OCI-M1 (cell line): Measurements from ENCODE around the gene EIF2S1.
"Not testable (repeated sequence)": the region's sequence is repeated elsewhere in the genome, so short reads cannot be mapped to it uniquely, and the experiment has no call there.

ENCODE experiments used
- DNase-seq: peaks from one replicate; lab custom pipeline; 2025; lab: John Stamatoyannopoulos, UW

EIF2S1 gene

DNA sequence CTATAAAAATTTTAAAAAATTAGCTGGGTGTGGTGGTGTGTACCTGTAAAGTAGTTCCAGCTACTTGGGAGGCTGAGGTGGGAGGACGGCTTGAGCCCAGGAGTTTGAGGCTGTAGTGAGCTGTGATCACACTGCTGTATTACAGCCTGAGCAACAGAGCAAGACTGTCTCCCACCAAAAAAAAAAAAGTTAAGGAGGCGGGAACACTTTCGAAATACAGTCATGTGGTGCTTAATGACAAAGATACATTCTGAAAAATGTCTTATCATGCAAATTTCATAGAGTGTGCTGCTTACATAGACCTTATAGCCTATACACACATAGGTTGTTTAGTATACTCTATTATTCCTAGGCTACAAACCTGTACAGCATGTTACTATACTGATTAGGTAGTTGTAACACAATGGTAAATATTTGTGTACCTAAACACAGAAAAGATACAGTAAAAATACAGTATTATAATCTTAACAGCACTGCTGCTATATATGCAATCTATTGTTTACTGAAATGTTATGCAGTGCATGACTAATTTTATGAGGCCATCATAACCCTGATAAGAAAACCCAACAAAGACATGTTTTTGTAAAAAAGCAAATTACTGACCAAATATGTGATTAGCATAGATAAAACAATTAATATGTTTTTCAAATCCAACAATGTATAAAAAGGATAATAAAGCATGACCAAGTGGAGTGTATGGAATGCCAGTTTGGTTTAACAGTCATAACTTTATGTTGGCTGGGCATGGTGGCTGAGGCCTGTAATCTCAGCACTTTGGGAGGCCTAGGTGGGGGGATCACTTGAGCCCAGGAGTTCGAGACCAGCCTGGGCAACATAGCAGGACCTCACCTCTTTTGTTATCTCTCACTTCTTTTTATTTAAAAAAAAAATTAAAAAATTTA lies 11.4 kb downstream of the EIF2S1 start:
- DNase-seq: no peak

DNA sequence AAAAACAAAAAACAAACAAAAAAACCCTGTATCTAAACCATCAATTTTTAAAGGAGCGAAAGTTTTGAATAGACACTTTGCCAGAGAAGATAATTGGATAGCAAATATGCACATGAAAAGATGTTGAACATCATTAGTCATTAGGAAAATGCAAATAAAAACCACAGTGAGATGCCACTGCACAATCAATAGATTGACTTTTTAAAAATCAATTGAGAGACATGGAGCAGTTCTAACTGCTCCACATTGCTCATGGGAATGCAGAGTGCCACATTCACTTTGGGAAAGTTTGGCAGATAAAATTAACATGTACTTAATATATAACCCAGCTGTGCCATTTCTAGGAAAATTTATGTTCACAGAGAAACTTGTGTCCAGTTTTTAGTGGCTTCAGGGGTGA lies 12.7 kb downstream of the EIF2S1 start:
- DNase-seq: no peak

DNA sequence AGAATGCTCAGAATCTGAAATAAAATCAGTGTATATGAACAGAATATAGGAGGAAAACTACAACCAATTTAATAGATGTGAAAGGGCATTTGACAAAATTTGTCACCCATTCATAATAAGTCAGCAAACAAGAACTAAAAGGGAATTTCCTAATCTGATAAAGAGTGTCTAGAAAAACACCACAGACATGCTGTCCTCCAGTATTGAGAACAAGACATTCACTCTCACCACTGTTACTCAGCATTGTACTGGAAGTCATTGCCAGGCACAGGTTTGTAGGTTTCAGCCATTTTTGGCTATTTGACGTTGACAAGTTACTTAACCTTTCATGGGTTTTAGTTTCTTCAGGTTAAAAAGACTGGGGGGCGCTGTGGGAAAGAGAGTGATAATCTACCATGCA lies 13.2 kb downstream of the EIF2S1 start:
- peak; percentile 1 for DNase-seq

DNA sequence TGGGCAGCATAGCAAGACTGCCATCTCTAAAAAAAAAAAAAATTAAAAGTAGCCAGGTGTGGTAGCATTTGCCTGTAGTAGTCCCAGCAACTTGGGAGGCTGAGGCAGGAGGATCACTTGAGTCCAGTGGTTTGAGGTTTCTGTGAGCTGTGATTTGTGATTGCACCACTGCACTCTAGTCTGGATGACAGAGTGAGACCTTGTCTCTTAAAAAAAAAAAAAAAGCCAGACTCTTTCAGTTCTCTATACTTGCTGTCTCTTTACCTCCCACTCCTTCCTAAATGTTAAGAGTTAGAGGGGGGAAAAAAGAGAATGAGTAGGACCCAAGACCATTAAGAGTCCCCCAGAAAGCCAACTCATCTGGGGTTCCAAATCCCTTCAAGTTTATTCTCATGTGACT lies 17.8 kb downstream of the EIF2S1 start:
- peak; percentile 1 for DNase-seq

DNA sequence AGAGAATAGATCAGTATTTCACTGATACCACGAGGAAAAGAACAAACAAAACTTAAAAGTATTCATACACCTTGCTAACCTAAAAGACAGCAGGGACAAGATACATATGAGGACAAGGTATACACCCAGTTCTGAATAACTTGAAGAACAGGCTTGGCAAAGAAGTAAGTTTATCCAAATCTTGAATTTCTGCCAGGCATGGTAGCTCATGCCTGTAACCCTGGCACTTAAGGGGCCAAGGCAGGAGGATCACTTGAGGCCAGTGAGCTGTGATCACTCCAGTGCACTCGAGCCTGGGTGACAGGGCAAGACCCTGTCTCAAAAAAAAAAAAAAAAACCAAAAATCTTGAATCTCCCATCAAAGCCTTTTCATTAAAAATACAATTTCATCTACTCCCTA lies 25.0 kb downstream of the EIF2S1 start:
- no peak for DNase-seq

DNA sequence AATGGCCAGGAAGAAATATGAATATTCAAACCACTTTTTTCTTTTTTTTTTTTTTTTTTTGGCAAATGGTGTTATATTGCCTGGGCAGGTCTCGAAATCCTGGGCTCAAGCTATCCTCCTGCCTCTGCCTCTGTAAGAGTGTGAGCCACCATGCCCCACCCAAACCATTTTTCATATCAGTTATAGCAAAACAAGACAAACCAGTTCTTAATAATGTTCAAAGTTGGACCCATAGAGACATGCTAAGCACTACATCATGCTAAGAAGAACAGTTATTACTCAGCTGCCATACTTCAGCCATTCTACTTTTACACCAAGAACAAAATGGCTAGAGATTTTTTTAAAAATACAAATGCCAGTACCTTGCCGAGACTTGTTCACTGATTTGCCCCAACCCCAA lies 25.5 kb downstream of the EIF2S1 start:
- no peak for DNase-seq

DNA sequence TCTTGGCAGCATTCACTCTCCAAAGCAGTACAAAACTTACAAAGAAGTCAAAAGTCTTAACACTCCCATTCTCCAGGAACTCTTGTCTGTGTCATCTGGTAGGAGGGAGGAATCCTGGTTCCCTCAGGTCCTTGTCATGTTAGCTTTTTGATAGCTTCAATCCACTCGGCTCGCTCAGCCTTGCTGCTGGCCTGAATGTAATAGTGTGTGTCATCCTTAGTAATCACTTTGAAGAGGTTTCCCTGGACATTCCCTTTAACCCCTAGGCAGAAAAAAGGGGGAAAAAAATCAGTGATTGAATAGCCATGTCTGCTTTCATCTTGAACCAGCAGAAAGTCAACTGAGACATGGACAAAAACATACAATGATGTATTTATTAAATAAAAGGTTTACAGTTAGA lies 27.1 kb downstream of the EIF2S1 start:
- DNase-seq: no peak

DNA sequence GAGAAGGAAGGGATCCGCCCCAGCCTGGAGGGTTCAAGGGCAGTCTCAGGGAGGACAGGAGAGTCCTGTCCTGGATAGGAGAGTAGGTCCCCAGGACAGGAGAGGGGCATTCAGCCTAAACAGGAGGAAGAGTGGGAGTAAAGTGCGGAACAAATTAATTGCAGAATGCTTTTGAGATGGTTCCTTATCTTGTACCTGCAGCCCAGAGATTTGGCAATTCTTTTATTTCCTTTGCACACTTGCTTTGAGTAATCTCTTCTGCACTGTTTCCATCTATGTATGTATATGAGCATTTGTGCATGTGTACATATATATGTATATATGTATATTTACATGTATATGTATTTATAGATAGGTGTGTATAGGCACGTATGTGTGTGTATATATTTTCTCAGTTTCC lies 29.1 kb downstream of the EIF2S1 start:
- DNase-seq: peak; percentile 1

DNA sequence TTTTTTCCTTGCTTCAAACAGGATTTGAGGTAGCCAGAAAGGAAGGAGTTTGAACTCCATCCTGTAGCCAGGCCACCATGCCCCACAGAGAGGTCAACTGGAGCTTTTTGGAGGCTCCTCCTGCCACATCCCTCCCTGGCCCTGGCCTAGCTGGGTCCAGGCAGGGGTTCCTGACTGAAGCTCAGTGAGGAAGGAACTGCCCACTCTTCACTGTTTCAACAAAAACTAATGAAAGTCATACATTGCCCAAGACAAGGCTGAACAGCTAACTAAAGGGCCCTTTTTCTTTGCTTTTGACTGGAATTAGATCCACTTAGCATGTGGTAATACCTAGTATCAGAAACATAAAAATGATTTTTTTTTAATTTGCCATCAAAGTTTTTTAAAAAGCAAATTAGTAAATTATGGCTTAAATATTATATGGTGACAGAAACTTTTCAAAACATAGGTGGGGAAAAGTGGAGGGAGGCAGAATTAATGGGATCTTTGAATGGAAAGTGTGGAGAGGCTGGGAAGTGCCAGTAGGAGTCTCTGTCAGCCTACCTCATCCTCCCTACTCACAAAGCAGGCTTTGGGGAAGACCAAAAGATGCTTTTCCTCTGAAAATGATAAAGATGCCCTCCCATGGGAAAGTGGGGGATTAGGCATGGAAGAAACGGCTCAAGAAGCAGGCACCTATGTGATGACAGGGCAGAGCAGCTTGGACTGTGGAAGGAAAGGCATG lies 29.8 kb downstream of the EIF2S1 start:
- no peak for DNase-seq

DNA sequence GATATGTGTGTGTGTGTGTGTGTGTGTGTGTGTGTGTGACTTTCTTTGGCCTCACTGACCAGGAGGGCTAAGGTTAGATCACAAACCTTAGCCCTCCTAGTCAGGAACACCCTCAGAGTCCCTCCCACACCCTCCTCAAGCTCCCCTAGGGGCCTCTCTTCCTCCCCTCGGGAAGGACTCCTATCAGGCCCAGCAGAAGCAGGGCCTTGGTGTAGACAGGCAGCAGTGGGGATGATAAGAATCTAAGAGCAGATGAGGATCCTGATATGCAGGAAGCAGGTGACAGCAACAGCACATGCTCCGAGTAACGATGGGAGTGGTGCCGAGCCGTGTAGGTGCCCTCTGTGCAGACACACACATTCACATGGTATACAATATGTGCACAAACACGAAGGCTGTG lies 31.1 kb downstream of the EIF2S1 start:
- peak; percentile 2 for DNase-seq

DNA sequence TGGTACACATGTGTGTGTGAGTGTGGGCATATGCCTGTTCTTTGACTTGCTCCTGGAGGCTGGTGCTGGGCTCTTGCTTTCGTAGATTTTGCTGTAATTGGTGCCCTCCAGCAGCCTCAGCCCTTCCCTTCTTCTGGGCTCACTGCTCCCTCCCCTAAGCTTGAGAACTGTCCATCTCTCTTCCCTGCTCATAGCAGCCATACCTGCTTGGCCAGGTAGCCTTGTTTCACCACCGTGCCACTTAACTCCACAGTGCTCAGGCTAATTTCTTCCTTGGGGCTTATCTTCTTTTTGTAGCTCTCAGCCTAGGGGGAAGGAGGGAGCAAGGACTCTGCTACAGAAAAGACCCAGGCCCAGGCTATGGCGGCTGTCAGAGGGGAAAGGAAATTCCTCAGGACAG lies 32.0 kb downstream of the EIF2S1 start:
- DNase-seq: no peak

DNA sequence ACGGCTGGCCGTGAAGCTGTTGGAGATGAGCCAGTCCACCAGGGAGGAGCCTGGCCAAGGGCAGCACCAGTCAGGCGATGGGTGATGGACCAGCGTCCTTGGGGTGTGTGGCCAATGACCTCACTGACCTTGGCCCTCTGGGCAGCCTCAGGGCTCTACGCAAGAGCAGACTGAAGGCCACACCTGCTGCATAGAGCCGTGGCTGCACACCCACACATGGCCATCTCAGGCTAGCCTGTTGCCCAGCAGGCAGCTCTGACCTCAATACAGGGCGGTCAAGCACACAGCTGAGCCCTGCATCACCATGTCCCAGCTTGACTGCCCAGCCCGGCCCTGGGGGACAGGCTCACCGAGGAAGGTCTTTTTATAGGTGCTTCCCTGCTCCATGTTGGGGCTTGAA lies 32.7 kb downstream of the EIF2S1 start:
- no peak for DNase-seq

DNA sequence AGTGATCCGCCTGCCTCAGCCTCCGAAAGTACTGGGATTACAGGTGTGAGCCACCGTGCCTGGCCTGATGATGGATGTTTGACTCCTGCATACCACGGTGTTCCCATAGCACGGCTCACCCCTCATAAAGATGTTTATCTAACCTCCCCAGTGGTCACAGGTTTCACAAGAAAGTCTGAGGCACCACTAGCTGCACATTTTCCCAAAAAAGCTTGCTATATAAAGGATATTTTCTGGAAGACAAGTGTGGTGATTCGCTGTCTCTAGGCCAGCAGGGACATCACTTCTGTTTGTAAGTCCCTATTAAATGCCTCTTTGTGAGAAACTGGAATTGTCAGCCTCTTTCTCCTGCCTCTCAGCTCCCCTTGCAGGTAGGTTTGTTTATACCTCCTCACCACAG lies 33.6 kb downstream of the EIF2S1 start:
- DNase-seq: no peak

DNA sequence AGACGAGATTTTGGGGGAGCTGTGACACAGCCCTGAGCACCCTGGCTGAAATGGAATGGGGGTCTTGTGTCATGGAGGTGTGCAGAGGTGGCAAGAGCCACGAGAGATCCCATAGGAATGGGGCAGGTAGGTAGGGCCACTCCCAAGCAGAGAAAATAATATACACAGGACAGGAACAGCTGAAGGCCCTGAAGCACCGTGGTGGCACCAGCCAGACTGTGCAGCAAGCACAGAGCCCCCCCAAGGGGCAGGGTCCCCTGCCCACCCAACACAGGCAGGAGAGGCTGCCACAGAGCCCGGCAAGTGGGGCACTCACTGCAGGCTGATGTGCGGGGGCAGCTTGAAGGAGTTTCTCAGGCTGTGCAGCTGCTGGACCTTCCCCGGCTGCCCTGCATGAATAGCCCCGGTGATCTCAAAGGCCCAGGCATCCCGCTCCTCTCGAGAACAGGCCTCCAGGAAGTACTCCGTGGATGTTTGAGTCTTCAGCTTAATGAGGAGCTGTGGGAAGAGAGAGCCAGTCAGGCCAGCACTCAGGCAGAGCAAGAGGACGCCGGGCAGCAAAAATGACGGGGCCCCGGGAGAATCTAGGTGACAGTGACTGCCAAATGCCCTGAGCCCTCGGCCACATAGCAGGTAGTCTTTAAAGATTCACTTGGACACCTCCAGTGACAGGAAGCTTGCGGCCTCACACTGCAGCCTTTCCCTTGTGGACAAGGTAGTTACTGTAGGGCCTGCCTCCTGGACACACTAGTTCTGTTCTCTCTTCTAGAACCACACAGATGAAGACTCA lies 35.2 kb downstream of the EIF2S1 start:
- no peak for DNase-seq

DNA sequence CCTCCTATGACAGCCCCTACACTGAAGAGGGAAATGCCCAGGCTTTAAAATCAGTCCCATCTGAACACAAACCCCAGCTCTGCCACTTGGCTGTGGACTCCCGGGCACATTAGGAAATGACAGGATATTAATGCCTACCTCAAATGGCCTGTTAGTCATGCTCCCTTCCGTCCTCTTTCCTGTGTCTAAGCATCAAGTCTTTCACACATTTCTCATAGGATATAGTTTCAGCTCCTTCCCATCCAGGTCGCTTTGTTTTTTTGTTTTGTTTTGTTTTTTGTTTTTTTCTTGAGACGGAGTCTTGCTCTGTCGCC lies 35.7 kb downstream of the EIF2S1 start:
- no peak for DNase-seq

DNA sequence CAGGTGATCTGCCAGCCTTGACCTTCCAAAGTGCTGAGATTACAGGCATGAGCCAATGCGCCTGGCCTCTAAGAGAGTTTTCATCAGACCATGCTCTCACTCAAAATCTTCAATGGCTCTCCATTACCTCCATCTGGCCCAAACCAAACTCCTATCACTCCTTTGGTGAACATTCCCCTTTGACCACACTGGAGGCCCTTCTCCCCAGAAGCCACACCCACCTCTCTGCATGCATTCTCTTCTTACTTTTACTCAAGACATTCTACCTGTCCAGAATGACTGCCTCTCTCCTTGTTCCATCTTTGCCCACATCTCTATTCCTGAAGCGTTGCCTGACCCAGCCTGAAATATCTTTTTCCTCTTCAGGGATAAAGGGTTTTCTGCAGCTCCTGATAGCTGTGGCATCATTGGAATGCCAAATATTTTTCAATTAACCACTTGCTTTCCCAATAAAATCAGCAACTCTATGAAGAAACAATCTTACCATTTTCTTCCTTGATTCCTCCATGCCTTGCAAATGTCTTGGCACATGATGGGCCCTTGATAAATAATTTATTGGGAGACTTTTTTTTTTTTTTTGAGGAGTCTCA lies 36.3 kb downstream of the EIF2S1 start:
- no peak for DNase-seq

DNA sequence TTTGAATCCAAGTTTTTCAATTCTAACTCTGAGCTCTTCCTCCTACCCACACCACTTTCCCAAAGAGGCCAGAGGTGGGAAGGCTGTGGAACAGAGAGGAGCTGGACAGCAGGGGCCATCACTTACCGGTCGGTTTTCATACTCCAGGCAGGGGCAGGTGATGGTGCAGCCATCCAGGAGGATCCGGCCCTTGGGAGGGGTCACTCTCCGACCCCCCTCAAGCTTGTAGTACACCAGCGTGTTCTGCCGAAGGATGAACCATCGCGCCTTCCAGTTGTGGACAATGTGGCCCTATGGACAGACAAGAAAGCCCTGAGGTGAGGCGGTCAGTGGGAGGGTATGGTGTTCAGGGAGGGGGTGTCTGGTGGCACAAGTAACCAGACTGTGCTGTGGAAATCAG lies 37.4 kb downstream of the EIF2S1 start:
- no peak for DNase-seq

DNA sequence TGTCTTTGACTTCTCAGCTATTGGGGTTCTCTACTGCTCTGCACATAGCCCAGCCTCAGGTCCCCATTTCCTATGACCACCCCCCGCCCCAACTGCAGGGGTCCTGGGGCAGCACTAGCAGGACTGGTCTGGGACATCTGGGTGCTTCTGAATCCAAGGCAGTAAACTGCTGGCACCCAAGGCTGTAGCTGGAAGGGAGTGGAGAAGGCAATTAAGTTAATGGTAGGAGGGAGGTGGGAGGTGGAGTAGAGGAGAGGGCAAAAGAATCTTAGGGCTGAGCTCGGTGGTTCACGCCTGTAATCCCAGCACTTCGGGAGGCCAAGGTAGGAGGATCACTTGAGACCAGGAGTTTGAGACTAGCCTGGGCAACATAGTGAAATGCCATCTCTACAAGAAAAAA lies 40.3 kb downstream of the EIF2S1 start:
- no peak for DNase-seq

DNA sequence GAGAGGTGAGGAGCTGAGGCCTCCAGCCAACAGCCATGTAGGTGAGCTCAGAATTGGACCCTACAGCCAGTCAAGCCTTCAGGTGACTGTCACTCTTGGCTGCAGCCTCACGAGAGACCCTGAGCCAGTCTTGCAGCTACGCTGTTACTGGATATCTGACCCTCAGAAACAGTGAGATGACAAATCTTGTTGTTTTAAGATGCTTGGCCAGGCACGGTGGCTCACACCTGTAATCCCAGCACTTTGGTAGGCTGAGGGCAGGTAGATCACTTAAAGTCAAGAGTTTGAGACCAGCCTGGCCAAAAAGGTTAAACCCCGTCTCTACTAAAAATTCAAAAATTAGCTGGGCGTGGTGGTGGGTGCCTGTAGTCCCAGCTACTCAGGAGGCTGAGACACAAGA lies 45.6 kb downstream of the EIF2S1 start:
- no peak for DNase-seq

DNA sequence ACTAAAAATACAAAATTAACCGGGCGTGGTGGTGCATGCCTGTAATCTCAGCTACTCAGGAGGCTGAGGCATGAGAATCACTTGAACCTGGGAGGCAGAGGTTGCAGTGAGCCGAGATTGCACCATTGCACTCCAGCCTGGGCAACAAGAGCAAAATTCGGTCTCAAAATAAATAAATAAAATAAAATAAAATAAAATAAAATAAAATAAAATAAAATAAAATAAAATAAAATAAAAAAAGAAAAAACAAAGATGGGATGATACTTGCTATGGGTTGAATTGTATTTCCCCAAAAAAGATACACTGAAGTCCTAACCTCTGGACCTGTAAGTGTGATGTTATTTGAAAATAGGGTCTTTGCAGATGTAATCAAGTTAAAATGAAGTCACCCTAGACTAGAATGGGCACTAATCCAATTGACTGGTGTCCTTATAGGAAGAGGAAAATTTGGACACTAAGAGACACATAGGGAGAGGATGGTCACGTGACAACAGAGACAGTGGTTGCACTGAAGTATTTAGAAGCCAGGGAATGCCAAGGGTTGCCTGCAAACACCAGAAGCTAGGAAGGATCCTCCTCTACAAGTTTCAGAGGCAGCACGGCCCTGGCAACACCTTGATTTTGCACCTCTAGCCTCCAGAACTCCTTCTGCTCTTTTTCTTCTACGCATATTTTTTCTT lies 48.1 kb downstream of the EIF2S1 start:
- not testable (repeated sequence) for DNase-seq

DNA sequence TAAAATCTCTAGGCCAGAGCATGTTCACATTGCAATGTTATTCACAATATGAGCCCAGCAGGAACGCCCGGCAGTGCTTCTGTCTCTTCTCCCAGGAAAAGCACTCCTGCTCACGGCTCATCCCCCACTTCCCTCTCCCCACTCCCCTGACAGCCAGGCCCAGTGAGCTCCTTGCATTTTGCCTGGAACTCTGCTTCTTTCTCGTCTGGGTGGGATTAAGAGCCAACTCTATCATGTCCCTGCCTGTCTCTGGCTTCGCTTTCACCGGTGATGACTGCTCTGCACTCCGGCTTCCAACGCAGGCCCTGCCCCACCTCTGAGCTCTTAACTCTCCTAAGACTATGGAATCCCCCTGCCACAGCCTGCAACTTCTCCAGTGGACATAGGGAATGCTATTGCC lies 49.3 kb downstream of the EIF2S1 start:
- no peak for DNase-seq

DNA sequence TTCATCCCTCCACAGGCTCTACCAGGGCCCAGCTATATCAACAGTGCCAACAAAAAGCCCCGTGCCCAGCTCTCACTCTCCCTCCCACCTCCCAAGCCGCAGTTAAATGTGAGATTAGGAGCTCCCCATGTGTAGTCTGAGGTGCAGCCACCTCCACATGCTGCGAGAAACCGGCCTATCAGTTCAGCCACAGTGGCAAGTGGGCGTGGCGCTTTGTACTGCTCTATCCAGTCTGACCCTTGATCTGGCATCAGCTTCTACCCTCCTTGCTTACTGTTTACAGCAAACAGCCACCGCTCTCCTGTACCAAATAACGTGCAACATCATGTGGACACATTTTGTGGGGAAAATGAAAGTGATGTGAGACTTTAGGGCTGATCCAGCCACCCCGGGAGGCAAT lies 50.2 kb downstream of the EIF2S1 start:
- peak; percentile 10 for DNase-seq
